Kidney (tissue), 14 donors: ENCODE data around the gene CNPY3. TPM values are rescaled to one million over a fixed set of nuclear protein-coding genes. Genes with fewer than 3 reads are reported as not detected.

ENCODE experiments used
- DNase-seq, 5 donors: peaks; one replicate each; pipeline ENCODE4 v3.0.0-alpha.2; 2013 to 2020
- FAIRE-seq: peaks from 2 replicates; lab custom pipeline; 2012; peaks lifted over from hg19 to GRCh38; lab: Jason Lieb, UNC
- H3K27ac ChIP-seq, 2 donors: one replicate each; pipeline ENCODE4 v1.7.0; 2013; ENCODE audit warnings: low read depth in 2 of 2, low read length in 2 of 2, inconsistent platforms in 1 of 2
- H3K27me3 ChIP-seq: one replicate; pipeline ENCODE4 v1.7.1; 2013; ENCODE audit warnings: low read length, inconsistent platforms; ENCODE audit not compliant: control insufficient read depth, insufficient read depth
- H3K36me3 ChIP-seq, 3 donors: one replicate each; pipeline versions ENCODE4 v1.7.0 to v1.7.1; 2013; ENCODE audit warnings: low read length in 3 of 3, control low read depth in 1 of 3, inconsistent platforms in 1 of 3; ENCODE audit not compliant: insufficient read depth in 3 of 3, control insufficient read depth in 2 of 3
- H3K4me1 ChIP-seq, 3 donors: one replicate each; pipeline versions ENCODE4 v1.7.0 to v1.7.1; 2013; ENCODE audit warnings: low read length in 3 of 3, inconsistent platforms in 1 of 3, low read depth in 1 of 3; ENCODE audit not compliant: control insufficient read depth in 2 of 3, insufficient read depth in 2 of 3
- H3K4me3 ChIP-seq, 3 donors: one replicate each; pipeline versions ENCODE4 v1.7.0 to v1.8.1; 2013; ENCODE audit warnings: low read length in 3 of 3, control low read depth in 1 of 3, inconsistent platforms in 1 of 3
- H3K9ac ChIP-seq, 3 donors: one replicate each; pipeline versions ENCODE4 v1.7.0 to v1.7.1; 2013; ENCODE audit warnings: low read length in 3 of 3, control low read depth in 1 of 3, inconsistent platforms in 1 of 3
- H3K9me3 ChIP-seq, 3 donors: one replicate each; pipeline versions ENCODE4 v1.7.0 to v1.7.1; 2013; ENCODE audit warnings: low read length in 3 of 3, control low read depth in 1 of 3, inconsistent platforms in 1 of 3; ENCODE audit not compliant: control insufficient read depth in 2 of 3, insufficient read depth in 1 of 3
- CTCF ChIP-seq: IDR thresholded peaks from 3 replicates; pipeline ENCODE4 v1.5.1; 2012; ENCODE audit warnings: mild to moderate bottlenecking, moderate library complexity, borderline replicate concordance; ENCODE audit not compliant: insufficient read depth; ENCODE audit errors: extremely low read depth
- intact Hi-C: fragments of 100-400 bp; cut with DNase I; formaldehyde crosslinking; loops from one replicate; pipeline ENCODE4 v1.11.1; 2022
- polyA plus RNA-seq: library from polyadenylated mRNA; stranded (reverse); fragments of 350-450 nt; fragmentation: Illumina TruSeq; extraction: RNeasy Lipid Tissue Mini Kit (QIAGEN cat#74804); gene quantifications from one replicate; pipeline ENCODE4 v1.2.3, GENCODE V29; 2014; ENCODE audit warnings: low read depth, low replicate concordance; ENCODE audit not compliant: insufficient read depth
- total RNA-seq: library from RNA; stranded (reverse); fragmentation: NEBNext Ultra II Directional; extraction: Animal tissue kit (Norgen Biotek cat#: 25700); gene quantifications from one replicate; pipeline ENCODE4 v1.2.1, GENCODE V29; 2021
- donor health status: control.
- donor health status: control.
- donor health status: control.
- donor health status: control.
- donor health status: control.
- donor health status: DM: yes; HTN: yes; CAD: no.
- donor health status: Normal renal cell carcinoma (clear cell type).

CNPY3 gene
- total and polyA plus RNA-seq, 2 donors from 2014 or later = 40.1 to 49.9 TPM

DNA sequence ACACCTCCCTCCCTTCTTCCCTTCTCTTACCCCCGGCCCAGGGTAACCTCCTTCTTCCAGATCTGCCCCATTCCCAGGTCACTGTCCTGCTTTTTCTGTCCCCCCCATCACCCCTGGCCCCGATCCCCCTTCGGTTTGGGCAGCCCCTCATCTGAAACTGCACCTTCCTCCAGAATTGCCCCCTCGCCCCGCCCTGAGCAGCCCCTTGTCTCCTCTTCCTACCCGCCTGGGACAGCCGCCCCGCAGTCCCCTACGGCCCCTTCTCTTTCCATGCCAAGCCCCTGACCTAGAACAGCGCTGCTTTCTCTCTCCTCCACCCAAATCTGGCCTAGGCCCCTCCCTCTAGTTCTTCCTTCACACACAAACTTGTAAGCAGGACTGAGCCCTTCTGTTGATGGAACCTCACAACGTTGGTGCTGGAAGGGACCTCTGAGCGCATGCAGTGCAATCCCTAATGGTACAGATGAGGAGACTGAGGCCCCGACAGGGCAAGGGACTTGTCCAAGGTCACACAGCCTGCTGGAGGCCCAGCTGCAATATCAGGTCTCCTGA is 55.7 kb downstream of the CNPY3 start:
- Histone ChIP-seq H3K4me3 (peak overlapping the region; percentile 53 to 83 (median 67)), H3K4me1 (peaks cover 2 to 15% (median 3%) of the 10 kb centered on the region in 3 donors), H3K27me3 (no peaks in the 10 kb centered on the region), H3K9me3 (no peaks in the 10 kb centered on the region), H3K9ac (peak overlapping the region; percentile 6 to 30 (median 29)), H3K36me3 (peaks cover 0 to 7% (median 0%) of the 10 kb centered on the region in 3 donors), H3K27ac (peak overlapping the region in 1 of 2 donors; percentile 43)
- FAIRE-seq (no peak), DNase-seq (peak; percentile 17 to 76 (median 47))
- TF ChIP-seq CTCF = no peak
- intact Hi-C loops = no loop called here

- Histone ChIP-seq H3K4me3 (no peak overlapping the region), H3K27ac (no peak overlapping the region), H3K9me3 (no peaks in the 10 kb centered on the region), H3K4me1 (peaks cover 2 to 15% (median 3%) of the 10 kb centered on the region in 3 donors), H3K9ac (no peak overlapping the region), H3K36me3 (peaks cover 0 to 12% (median 4%) of the 10 kb centered on the region in 3 donors), H3K27me3 (no peaks in the 10 kb centered on the region)
- FAIRE-seq (no peak), DNase-seq (no peak)
- intact Hi-C loops = no loop called here
- no peak for TF ChIP-seq CTCF
These were observed 58.5 kb downstream of the CNPY3 start for GRCh38 chr6:42987533-42988451.

DNA sequence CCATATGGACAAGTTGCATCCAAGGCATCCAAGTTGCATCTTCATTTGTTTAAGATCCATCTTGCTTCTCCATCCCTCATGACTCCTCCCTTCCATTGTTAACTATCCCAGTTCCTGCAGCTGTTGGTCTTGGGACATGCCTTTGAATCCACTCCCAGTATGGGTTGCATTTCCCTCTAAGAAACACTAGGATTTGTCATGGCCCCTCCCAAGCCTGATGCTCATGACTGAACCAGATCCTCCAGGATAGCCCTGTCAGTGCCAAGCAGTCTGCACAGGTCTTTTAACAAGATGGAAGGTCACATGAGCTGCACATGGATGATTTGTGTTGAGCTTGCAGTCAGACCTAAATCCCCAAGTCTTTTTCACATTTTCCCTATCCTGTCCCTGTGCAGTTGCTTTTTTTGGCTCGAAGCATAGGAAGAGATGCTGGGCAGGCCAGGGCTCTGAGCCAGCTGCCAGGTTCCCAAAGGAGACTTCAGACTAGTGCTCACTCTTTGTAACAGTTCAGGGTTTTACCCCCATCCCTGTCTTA is 59.3 kb downstream of the CNPY3 start:
- no peak for TF ChIP-seq CTCF
- FAIRE-seq (no peak), DNase-seq (no peak)
- Histone ChIP-seq H3K4me3 (no peak overlapping the region), H3K27ac (no peak overlapping the region), H3K4me1 (peaks cover 2 to 14% (median 3%) of the 10 kb centered on the region in 3 donors), H3K36me3 (peaks cover 0 to 12% (median 4%) of the 10 kb centered on the region in 3 donors), H3K27me3 (no peaks in the 10 kb centered on the region), H3K9me3 (no peaks in the 10 kb centered on the region), H3K9ac (no peak overlapping the region)
- intact Hi-C loops = no loop called here

Other genes starting within 250 kb of the CNPY3 start
- gene PRPH2, start 206.9 kb upstream of the CNPY3 start, total RNA-seq = 1.6 TPM
- 0.75 TPM for gene PRPH2, start 206.9 kb upstream of the CNPY3 start, polyA plus RNA-seq
- 21.2 TPM for gene TBCC, start 183.4 kb upstream of the CNPY3 start, total RNA-seq
- 17.6 TPM for gene TBCC, start 183.4 kb upstream of the CNPY3 start, polyA plus RNA-seq
- gene BICRAL, start 147.4 kb upstream of the CNPY3 start, total RNA-seq = 20.9 TPM
- gene BICRAL, start 147.4 kb upstream of the CNPY3 start, polyA plus RNA-seq = 2.7 TPM
- 80.7 TPM for gene RPL7L1, start 49.9 kb upstream of the CNPY3 start, total RNA-seq
- 47.0 TPM for gene RPL7L1, start 49.9 kb upstream of the CNPY3 start, polyA plus RNA-seq
- gene PTCRA, start 13.4 kb upstream of the CNPY3 start, total RNA-seq = not detected
- not detected for gene PTCRA, start 13.4 kb upstream of the CNPY3 start, polyA plus RNA-seq
- 0.54 TPM for gene GNMT, start 31.3 kb downstream of the CNPY3 start, total RNA-seq
- 1.9 TPM for gene GNMT, start 31.3 kb downstream of the CNPY3 start, polyA plus RNA-seq
- 22.6 TPM for gene PEX6, start 49.7 kb downstream of the CNPY3 start, total RNA-seq
- gene PEX6, start 49.7 kb downstream of the CNPY3 start, polyA plus RNA-seq = 18.0 TPM
- gene PPP2R5D, start 55.1 kb downstream of the CNPY3 start, total RNA-seq = 22.6 TPM
- gene PPP2R5D, start 55.1 kb downstream of the CNPY3 start, polyA plus RNA-seq = 21.8 TPM
- gene MEA1, start 84.5 kb downstream of the CNPY3 start, total RNA-seq = 53.2 TPM
- gene MEA1, start 84.5 kb downstream of the CNPY3 start, polyA plus RNA-seq = 149 TPM
- 52.6 TPM for gene KLHDC3, start 84.8 kb downstream of the CNPY3 start, total RNA-seq
- 90.0 TPM for gene KLHDC3, start 84.8 kb downstream of the CNPY3 start, polyA plus RNA-seq
- gene RRP36, start 92.1 kb downstream of the CNPY3 start, total RNA-seq = 49.2 TPM
- gene RRP36, start 92.1 kb downstream of the CNPY3 start, polyA plus RNA-seq = 55.2 TPM
- gene CUL7, start 124.4 kb downstream of the CNPY3 start, total RNA-seq = 24.5 TPM
- gene CUL7, start 124.4 kb downstream of the CNPY3 start, polyA plus RNA-seq = 10.1 TPM
- gene MRPL2, start 130.0 kb downstream of the CNPY3 start, total RNA-seq = 56.6 TPM
- 127 TPM for gene MRPL2, start 130.0 kb downstream of the CNPY3 start, polyA plus RNA-seq
- gene KLC4, start 130.2 kb downstream of the CNPY3 start, total RNA-seq = 33.7 TPM
- 39.0 TPM for gene KLC4, start 130.2 kb downstream of the CNPY3 start, polyA plus RNA-seq
- 55.2 TPM for gene PTK7, start 146.8 kb downstream of the CNPY3 start, total RNA-seq
- 26.0 TPM for gene PTK7, start 146.8 kb downstream of the CNPY3 start, polyA plus RNA-seq
- 30.6 TPM for gene SRF, start 241.8 kb downstream of the CNPY3 start, total RNA-seq
- 13.8 TPM for gene SRF, start 241.8 kb downstream of the CNPY3 start, polyA plus RNA-seq